Esophagus squamous epithelium (tissue), 5 donors: ENCODE measurements around the gene USP9X. TPM values are rescaled to one million over a fixed set of nuclear protein-coding genes. Genes with fewer than 3 reads are reported as not detected.

ENCODE experiments used
- DNase-seq: peaks from one replicate; lab custom pipeline; 2025; lab: John Stamatoyannopoulos, UW
- H3K27ac ChIP-seq, 4 donors: fragments of 200-600 bp; sonication (generic); one replicate each; pipeline ENCODE4 v1.5.1; 2016 to 2019; ENCODE audit warnings: mild to moderate bottlenecking in 1 of 4
- H3K27me3 ChIP-seq, 4 donors: fragments of 200-600 bp; sonication (generic); 1 replicate in 3 of 4; 2 replicates in 1 of 4; pipeline versions ENCODE4 v1.5.1 to v1.6.0; 2017 to 2021; ENCODE audit warnings: antibody characterized with exemption in 1 of 4
- H3K36me3 ChIP-seq, 3 donors: fragments of 200-600 bp; sonication (generic); one replicate each; pipeline ENCODE4 v1.5.1; 2016 to 2019
- H3K4me1 ChIP-seq, 3 donors: fragments of 200-600 bp; sonication (generic); one replicate each; pipeline ENCODE4 v1.5.1; 2017 to 2019
- H3K4me3 ChIP-seq, 4 donors: fragments of 200-600 bp; sonication (generic); 1 replicate in 3 of 4; 2 replicates in 1 of 4; pipeline ENCODE4 v1.5.1; 2016 to 2019; ENCODE audit warnings: mild to moderate bottlenecking in 2 of 4, moderate library complexity in 1 of 4
- H3K9me3 ChIP-seq, 3 donors: fragments of 200-600 bp; sonication (generic); one replicate each; pipeline ENCODE4 v1.5.1; 2016 to 2019
- CTCF ChIP-seq, 6 experiments: fragments of 450-650 bp in 4 of 6; fragments of 200-600 bp in 2 of 6; sonication (generic) in 2 of 6; IDR thresholded peaks; one replicate each; pipeline ENCODE4 v1.5.1; 2016 to 2019; ENCODE audit warnings: antibody characterized with exemption in 6 of 6, mild to moderate bottlenecking in 4 of 6, moderate library complexity in 4 of 6
- POLR2A ChIP-seq, 4 donors: fragments of 450-650 bp; IDR thresholded peaks; one replicate each; pipeline ENCODE4 v1.6.1; 2017; ENCODE audit warnings: antibody characterized with exemption in 4 of 4, mild to moderate bottlenecking in 4 of 4, moderate library complexity in 3 of 4
- WGBS, 2 donors: methylation state at CpG; one replicate each; pipeline ENCODE4 v1.1.5; 2018; 5-methylcytosine and 5-hydroxymethylcytosine counted together
- intact Hi-C: fragments of 100-400 bp; cut with DNase I; formaldehyde crosslinking; loops from one replicate; pipeline ENCODE4 v1.15.0; 2022
- total RNA-seq, 4 donors: library from RNA; depleted of rRNA; stranded (reverse); fragments of >200 nt; gene quantifications; one replicate each; pipeline ENCODE4 v1.1.0, GENCODE V29; 2016
- donor health status: DM: yes; HTN: yes; CAD: no.

The USP9X gene
- total RNA-seq, 4 donors from 2014 or later, result 36.7 to 76.1 (median 56.4) TPM

- intact Hi-C loops, result no loop called here
- 81 to 90% methylated on average over 6 of the region's 6 CpGs for WGBS, 2 donors
- no peak for DNase-seq
- Histone ChIP-seq H3K27ac (no peak overlapping the region), H3K9me3 (no peaks in the 10 kb centered on the region), H3K4me3 (no peak overlapping the region), H3K36me3 (peaks cover 0 to 58% (median 3%) of the 10 kb centered on the region in 3 donors), H3K4me1 (no peaks in the 10 kb centered on the region), H3K27me3 (no peaks in the 10 kb centered on the region)
- TF ChIP-seq POLR2A (IDR thresholded peaks at IDR 0.05) (no peak), CTCF (IDR thresholded peaks at IDR 0.05) (no peak)
These were observed 48.3 kb downstream of the USP9X start for GRCh38 chrX:41133551-41133950.

GRCh38 chrX:41137589-41137988 is 52.3 kb downstream of the USP9X start:
- H3K27me3 ChIP-seq, result no peaks in the 10 kb centered on the region
- H3K4me3 ChIP-seq, result no peak overlapping the region
- H3K36me3 ChIP-seq, result peaks cover 0 to 66% (median 3%) of the 10 kb centered on the region in 3 donors
- intact Hi-C loops, result no loop called here
- DNase-seq, result no peak
- H3K27ac ChIP-seq, result no peak overlapping the region
- no peaks in the 10 kb centered on the region for H3K9me3 ChIP-seq
- TF ChIP-seq CTCF (IDR thresholded peaks at IDR 0.05), result peak in 3 of 6 experiments; percentile 13 to 40 (median 14)
- TF ChIP-seq POLR2A (IDR thresholded peaks at IDR 0.05), result no peak
- H3K4me1 ChIP-seq, result no peaks in the 10 kb centered on the region

- peaks cover 0 to 77% (median 0%) of the 10 kb centered on the region in 3 donors for H3K36me3 ChIP-seq
- H3K27ac ChIP-seq, result no peak overlapping the region
- no peak for DNase-seq
- H3K9me3 ChIP-seq, result no peaks in the 10 kb centered on the region
- peaks cover 0 to 9% (median 0%) of the 10 kb centered on the region in 3 donors for H3K4me1 ChIP-seq
- H3K27me3 ChIP-seq, result no peaks in the 10 kb centered on the region
- no peak overlapping the region for H3K4me3 ChIP-seq
- intact Hi-C loops, result no loop called here
- TF ChIP-seq CTCF (IDR thresholded peaks at IDR 0.05), result no peak
- TF ChIP-seq POLR2A (IDR thresholded peaks at IDR 0.05), result no peak
- WGBS, 2 donors, result 87 to 90% methylated on average over 4 to 5 of the region's 5 CpGs
These were observed 57.1 kb downstream of the USP9X start for GRCh38 chrX:41142130-41142910.

GRCh38 chrX:41144873-41145272 is 59.6 kb downstream of the USP9X start:
- WGBS, 2 donors, result 22 to 78% methylated on average over 2 of the region's 2 CpGs
- TF ChIP-seq POLR2A (IDR thresholded peaks at IDR 0.05), result no peak
- no peak for TF ChIP-seq CTCF (IDR thresholded peaks at IDR 0.05)
- intact Hi-C loops, result no loop called here
- peaks cover 0 to 9% (median 0%) of the 10 kb centered on the region in 3 donors for H3K4me1 ChIP-seq
- no peak overlapping the region for H3K27ac ChIP-seq
- H3K36me3 ChIP-seq, result peaks cover 0 to 84% (median 0%) of the 10 kb centered on the region in 3 donors
- no peak overlapping the region for H3K4me3 ChIP-seq
- no peak for DNase-seq
- H3K9me3 ChIP-seq, result no peaks in the 10 kb centered on the region
- no peaks in the 10 kb centered on the region for H3K27me3 ChIP-seq

GRCh38 chrX:41145920-41146608 is 60.8 kb downstream of the USP9X start:
- H3K4me1 ChIP-seq, result peaks cover 0 to 9% (median 0%) of the 10 kb centered on the region in 3 donors
- no peak overlapping the region for H3K4me3 ChIP-seq
- no peak for DNase-seq
- H3K27ac ChIP-seq, result no peak overlapping the region
- TF ChIP-seq POLR2A (IDR thresholded peaks at IDR 0.05) (no peak), CTCF (IDR thresholded peaks at IDR 0.05) (peak in 2 of 6 experiments; percentile 18 to 29)
- no peaks in the 10 kb centered on the region for H3K9me3 ChIP-seq
- intact Hi-C loops, result no loop called here
- no peaks in the 10 kb centered on the region for H3K27me3 ChIP-seq
- 82 to 88% methylated on average over 2 of the region's 2 CpGs for WGBS, 2 donors
- H3K36me3 ChIP-seq, result peaks cover 0 to 86% (median 0%) of the 10 kb centered on the region in 3 donors
